Liver (tissue), 3 donors: ENCODE measurements around the gene CACNA1C.

Experiments used
- ATF3 ChIP-seq: IDR thresholded peaks from 2 replicates; pipeline ENCODE4 v1.6.1; 2016; ENCODE audit warnings: antibody characterized with exemption
- CTCF ChIP-seq: fragments of 150-350 bp; IDR thresholded peaks from 2 replicates; pipeline ENCODE4 v1.5.1; 2017; ENCODE audit warnings: improper control_type of control experiment, low read depth, low read length; ENCODE audit not compliant: missing input control
- EGR1 ChIP-seq, 2 donors: IDR thresholded peaks; 2 replicates each; pipeline ENCODE4 v1.6.1; 2016 to 2018; ENCODE audit warnings: antibody characterized with exemption in 2 of 2, low read depth in 2 of 2
- FOXA2 ChIP-seq: IDR thresholded peaks from 2 replicates; pipeline ENCODE4 v1.6.1; 2016; ENCODE audit warnings: antibody characterized with exemption
- GABPA ChIP-seq, 2 donors: IDR thresholded peaks in 1 of 2; conservative IDR thresholded peaks in 1 of 2; 2 replicates each; pipeline ENCODE4 v1.6.1; 2016; ENCODE audit warnings: antibody characterized with exemption in 2 of 2, mild to moderate bottlenecking in 1 of 2, moderate library complexity in 1 of 2
- JUND ChIP-seq, 2 donors: IDR thresholded peaks; 2 replicates each; pipeline ENCODE4 v1.6.1; 2016; ENCODE audit warnings: antibody characterized with exemption in 2 of 2
- NR2F2 ChIP-seq: IDR thresholded peaks from 2 replicates; pipeline ENCODE4 v1.6.1; 2016; ENCODE audit warnings: antibody characterized with exemption
- RAD21 ChIP-seq, 2 donors: IDR thresholded peaks; 2 replicates each; pipeline ENCODE4 v1.6.1; 2016; ENCODE audit warnings: antibody characterized with exemption in 2 of 2, mild to moderate bottlenecking in 2 of 2
- TAF1 ChIP-seq: conservative IDR thresholded peaks from 2 replicates; pipeline ENCODE4 v1.6.1; 2016; ENCODE audit warnings: antibody characterized with exemption, mild to moderate bottlenecking
- TF ChIP-seq, protein P1 (sequence below): IDR thresholded peaks from 2 replicates; pipeline ENCODE4 v1.6.1; 2016; ENCODE audit warnings: antibody characterized with exemption
- TF ChIP-seq, protein P2 (sequence below): IDR thresholded peaks from 2 replicates; pipeline ENCODE4 v1.6.1; 2016; ENCODE audit warnings: antibody characterized with exemption, mild to moderate bottlenecking
- donor health status: healthy.
- donor health status: healthy.

- no peak for TF ChIP-seq CTCF
- TF ChIP-seq EGR1 (IDR thresholded peaks at IDR 0.05; ENCODE audit: low read depth in 2 of 2): no peak
- no peak for TF ChIP-seq ATF3
- no peak for TF ChIP-seq TAF1
- no peak for TF ChIP-seq JUND (IDR thresholded peaks at IDR 0.05)
- no peak for TF ChIP-seq NR2F2
- TF ChIP-seq, protein P1, sequence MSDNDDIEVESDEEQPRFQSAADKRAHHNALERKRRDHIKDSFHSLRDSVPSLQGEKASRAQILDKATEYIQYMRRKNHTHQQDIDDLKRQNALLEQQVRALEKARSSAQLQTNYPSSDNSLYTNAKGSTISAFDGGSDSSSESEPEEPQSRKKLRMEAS: no peak
- TF ChIP-seq, protein P2, sequence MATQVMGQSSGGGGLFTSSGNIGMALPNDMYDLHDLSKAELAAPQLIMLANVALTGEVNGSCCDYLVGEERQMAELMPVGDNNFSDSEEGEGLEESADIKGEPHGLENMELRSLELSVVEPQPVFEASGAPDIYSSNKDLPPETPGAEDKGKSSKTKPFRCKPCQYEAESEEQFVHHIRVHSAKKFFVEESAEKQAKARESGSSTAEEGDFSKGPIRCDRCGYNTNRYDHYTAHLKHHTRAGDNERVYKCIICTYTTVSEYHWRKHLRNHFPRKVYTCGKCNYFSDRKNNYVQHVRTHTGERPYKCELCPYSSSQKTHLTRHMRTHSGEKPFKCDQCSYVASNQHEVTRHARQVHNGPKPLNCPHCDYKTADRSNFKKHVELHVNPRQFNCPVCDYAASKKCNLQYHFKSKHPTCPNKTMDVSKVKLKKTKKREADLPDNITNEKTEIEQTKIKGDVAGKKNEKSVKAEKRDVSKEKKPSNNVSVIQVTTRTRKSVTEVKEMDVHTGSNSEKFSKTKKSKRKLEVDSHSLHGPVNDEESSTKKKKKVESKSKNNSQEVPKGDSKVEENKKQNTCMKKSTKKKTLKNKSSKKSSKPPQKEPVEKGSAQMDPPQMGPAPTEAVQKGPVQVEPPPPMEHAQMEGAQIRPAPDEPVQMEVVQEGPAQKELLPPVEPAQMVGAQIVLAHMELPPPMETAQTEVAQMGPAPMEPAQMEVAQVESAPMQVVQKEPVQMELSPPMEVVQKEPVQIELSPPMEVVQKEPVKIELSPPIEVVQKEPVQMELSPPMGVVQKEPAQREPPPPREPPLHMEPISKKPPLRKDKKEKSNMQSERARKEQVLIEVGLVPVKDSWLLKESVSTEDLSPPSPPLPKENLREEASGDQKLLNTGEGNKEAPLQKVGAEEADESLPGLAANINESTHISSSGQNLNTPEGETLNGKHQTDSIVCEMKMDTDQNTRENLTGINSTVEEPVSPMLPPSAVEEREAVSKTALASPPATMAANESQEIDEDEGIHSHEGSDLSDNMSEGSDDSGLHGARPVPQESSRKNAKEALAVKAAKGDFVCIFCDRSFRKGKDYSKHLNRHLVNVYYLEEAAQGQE: no peak
- TF ChIP-seq GABPA (IDR thresholded peaks at IDR 0.05 in 1 of 2, conservative IDR thresholded peaks at IDR 0.05 in 1 of 2): no peak
- TF ChIP-seq RAD21 (IDR thresholded peaks at IDR 0.05): no peak
- no peak for TF ChIP-seq FOXA2
Observed at GRCh38 chr12:2270846-2271245, 218.1 kb downstream of the CACNA1C start.
